GM10266 (cell line): ENCODE measurements around the gene AP3M1.

Experiments used
- DNase-seq: peaks from one replicate; pipeline ENCODE4 v3.0.0; 2012; ENCODE audit errors: extremely low spot score
- CTCF ChIP-seq: IDR thresholded peaks from 2 replicates; pipeline ENCODE4 v1.5.1; 2012; ENCODE audit warnings: mild to moderate bottlenecking, low read depth; ENCODE audit not compliant: control insufficient read depth, insufficient read depth; ENCODE audit errors: missing control alignments

The AP3M1 gene

GRCh38 chr10:74072503-74072902, 78.1 kb downstream of the AP3M1 start:
- no peak for DNase-seq
- no peak for TF ChIP-seq CTCF

- no peak for TF ChIP-seq CTCF
- DNase-seq = no peak
These were observed 79.5 kb downstream of the AP3M1 start for GRCh38 chr10:74071157-74071556.
